ENCODE data around the gene TMEM107.

The TMEM107 gene

DNA sequence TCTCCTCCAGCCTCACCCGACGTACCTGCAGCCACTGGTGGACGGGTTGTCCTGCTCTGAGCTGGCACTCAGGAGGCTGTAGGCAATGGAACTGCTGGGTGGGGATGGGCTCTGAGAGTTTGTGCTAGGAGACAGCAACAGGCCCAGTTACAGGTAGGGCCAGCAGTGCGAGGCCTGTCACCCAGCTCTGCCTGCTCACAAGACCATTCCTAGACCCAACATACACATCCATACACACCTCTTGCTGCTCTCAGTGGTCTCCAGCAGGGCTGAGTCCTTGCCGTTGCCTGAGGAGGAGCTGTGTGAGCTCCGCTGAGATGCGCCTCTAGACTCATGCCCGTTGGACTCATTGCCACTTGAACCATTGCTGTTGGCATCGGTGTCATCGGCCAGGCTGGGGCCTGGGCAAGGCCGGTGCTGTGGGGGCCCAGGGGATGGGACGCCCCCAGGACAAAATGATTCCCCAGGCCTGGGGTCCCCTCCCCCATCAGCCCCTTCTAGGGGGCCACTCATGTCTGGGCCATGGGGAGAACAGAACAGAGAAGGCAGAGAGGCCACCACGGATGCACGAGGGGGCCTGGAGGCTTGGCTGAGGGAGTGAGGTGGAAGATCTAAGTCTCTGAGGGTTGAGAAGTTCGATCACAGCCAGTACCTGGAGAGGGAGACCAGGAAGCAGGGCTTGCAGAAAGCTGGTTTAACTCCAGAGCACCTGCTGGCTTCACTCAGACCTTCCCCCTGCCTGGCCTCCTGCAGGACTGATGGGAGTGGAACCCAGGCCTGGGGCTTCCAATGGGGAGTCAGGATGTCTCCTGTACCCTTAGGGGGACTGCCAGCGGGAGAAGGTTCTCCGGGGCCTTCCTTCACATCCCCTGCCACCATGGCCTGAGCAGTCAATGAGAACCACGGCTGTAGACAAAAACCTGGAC lies 25.7 kb downstream of the TMEM107 start:
- DNase-seq (ENCODE audit: low read depth), result peak; percentile 17

DNA sequence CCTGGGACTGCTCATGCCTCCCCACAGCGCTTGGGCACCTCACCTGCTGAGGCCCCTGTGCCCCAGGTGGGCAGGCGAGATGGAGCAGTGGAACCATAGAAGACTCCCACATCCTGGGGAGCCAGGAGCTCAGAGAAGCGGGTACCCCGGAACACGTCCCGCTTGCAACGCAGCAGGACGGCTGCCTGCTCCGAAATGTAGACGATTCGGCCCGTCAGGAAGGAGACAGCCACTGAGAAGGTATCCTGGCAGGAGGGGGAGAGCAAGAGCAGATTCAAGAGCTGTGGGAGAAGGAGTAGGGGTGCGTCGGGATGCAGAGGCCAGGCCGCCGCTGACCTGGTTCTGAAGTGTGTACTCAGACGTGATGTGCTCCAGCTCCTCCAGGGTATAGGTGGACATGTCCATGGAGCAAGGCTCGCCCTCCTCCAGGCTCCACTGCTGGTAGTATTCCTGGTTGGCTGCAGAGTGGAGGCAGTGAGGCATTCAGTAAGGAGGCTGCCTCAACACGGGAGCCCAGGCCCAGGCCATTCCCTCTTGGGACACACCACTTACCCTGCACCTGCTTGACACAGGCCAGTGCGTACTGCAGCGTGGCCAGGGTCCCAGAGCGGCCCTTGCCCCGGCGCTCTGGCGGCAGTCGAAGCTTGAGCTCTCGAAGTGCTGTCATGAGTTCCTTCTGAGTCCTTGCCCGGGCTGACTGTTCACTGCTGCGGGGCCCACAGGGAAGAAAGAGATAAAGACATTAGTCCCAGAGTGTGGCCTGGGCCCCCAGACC lies 26.6 kb downstream of the TMEM107 start:
- no peak for DNase-seq (ENCODE audit: low read depth)

DNA sequence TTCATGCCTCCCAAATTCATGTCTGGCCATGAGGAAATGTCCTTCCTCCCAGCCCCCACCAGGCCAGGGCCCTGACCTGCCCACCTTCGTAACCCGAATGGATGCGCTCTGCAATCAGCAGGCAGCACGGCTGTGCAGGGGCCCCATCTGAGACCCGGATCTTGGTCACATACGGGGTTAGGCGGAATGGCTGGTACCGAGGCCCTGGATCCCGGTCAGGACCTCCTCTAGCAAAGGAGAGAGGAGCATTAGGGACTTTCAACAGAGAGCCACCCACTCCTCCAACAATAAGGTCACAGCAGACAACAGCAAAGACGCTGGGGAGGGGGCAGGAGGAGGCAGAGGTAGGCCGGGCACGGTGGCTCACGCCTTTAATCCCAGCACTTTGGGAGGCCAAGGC lies 27.6 kb downstream of the TMEM107 start:
- DNase-seq (ENCODE audit: low read depth), result no peak

GRCh38 chr17:8147805-8148404 lies 28.3 kb downstream of the TMEM107 start:
- no peak for DNase-seq (ENCODE audit: low read depth)

- DNase-seq (ENCODE audit: low read depth), result no peak
Measured at GRCh38 chr17:8147141-8147804, 28.9 kb downstream of the TMEM107 start.

DNA sequence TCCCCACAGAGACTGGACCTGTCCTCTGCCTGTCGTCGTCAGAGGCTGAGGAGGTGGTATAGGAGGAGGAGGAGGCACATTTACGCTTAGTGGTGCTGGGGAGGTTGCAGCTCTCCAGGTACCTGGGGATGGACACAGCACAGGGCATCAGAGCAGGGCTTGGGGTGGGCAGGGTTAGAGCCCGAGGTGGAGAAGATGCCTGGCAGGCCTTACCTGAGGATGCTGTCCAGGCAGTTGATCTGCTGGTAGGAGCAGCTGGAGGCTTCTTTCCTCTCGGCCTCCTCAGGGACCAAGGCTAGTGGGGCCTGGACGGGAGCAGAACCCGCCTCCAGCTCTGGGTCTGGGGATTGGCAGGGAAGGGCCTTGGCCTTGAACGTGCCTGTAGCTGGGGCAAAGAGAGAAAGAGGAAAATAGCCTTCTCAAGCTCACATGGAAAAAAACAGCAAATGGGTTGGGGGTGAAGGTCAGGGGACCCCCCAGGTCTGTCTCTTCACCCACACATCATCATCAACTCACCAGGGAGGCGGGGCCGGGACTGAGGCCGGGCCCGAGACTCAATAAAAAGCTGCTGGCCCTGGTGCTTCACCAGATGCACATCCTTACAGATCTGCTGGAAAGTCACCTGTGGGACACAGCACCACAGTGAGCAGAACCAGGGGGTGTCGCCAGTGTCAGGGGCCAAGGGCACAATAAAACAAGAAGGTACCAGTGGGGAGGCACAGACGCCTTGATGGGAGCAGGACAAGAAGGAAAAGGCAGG lies 29.6 kb downstream of the TMEM107 start:
- no peak for DNase-seq (ENCODE audit: low read depth)

DNA sequence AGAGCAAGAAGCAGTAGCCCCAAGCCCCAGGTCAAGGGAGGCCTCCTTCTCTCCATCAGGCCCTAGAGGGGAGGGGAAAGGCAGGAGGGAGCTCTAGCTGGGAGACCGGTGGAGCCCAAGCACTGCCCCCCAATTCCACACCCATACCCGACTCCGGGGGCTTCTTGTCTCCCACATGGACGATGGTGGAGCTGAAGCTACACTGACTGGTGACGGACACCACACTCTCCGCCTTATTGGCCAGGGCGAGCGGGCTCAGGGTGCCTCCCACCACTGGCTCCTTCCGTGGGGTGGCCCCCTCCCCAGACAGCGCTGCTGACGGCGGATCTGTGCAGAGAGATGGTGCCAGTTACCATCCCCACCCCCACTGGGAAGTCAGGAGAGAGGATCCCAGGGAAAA lies 30.4 kb downstream of the TMEM107 start:
- no peak for DNase-seq (ENCODE audit: low read depth)

DNA sequence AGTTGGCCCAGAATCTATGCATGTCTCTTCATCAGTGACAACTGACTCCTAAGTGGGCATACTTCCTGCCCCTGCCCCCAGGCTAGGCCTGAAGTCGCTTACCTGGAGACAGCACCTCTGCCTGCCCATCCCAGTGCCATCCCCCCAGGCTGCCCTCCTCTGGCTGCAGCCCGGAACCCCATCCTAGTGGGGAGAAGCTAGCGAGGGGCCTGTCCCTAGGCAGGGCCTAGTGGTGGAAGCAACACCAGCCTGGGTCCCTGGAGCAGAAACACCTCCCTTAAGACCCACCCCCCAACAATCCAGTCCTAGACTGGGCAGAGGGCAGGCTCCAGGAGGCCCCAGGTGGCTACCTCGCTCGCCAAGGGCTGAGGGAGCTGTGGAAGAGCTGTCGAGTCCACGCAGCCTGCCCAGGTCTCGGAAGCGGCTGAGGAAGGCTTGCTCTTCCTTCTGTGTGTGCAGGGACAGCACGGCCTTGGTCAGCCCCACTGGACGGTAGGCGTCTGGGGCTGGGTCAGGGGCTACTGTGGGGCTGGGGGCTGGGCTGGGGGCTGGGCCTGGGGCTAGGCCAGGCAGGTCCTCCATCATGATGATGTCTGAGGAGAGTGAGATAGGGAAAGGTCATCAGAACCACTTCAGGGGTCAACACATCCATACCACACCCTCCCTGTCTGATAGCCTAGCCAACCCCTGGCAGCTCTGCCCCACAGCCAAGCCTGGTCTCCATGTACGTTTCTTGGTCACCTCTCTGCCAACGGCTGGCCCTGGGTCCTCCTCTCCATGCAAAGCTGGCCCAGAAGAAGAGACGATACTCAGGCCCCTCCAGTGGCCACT lies 31.6 kb downstream of the TMEM107 start:
- DNase-seq (ENCODE audit: low read depth), result no peak

GRCh38 chr17:8143581-8144400 lies 32.4 kb downstream of the TMEM107 start:
- DNase-seq (ENCODE audit: low read depth), result no peak

DNA sequence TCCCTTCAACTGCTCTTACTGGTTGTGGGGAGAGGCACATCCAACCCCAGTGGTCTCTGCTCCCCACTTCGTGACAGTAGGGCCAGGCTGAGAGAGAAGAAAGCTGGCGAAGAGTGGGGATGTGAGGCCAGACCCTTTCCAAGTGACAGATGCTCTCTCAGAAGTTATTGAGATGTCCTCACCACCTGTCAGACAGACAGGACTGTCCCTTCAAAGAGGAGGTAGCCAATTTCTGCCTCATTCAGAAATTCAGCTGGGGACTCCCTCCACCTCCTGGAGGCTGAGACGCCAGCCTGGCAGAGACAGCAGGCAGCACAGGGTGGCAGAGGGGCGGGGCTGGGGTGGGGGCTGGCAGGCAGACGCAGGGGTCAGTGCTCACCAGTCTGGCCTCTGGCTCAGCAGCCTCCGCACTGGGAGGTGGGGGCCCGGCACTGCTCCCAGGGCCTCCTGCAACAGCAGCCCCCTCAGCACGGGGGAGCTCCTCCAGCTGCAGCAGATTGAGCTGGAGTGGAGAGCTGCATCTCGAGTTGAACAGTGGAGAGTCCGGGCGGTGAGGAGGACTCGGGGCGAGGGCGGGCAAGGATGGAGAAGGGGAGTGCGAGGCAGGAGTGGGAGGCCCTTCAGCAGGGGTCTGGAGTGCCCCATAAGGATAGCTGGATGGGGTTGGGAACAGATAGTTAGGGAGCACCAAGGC lies 33.1 kb downstream of the TMEM107 start:
- no peak for DNase-seq (ENCODE audit: low read depth)

GRCh38 chr17:8142158-8142886 lies 33.9 kb downstream of the TMEM107 start:
- no peak for DNase-seq (ENCODE audit: low read depth)

DNA sequence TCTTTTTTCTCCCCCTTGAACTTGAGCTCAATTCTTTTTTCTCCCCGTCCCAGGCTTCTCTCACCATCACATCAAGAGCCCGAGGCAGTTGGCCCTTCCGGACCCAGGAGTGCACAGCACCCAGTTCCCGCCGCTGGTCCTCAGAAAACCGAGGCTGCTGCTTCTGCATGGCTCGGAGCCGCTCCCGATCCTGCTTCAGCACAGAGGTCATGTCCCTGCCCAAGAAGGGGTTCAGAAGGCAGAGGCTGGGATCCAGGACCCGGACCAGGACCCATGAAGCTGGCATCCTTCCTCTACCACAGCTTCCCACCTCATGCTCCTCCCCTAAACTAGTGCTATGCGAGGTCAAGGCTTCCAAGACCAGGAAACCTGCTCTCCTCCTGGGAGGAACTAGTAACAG lies 34.4 kb downstream of the TMEM107 start:
- DNase-seq (ENCODE audit: low read depth), result no peak

DNA sequence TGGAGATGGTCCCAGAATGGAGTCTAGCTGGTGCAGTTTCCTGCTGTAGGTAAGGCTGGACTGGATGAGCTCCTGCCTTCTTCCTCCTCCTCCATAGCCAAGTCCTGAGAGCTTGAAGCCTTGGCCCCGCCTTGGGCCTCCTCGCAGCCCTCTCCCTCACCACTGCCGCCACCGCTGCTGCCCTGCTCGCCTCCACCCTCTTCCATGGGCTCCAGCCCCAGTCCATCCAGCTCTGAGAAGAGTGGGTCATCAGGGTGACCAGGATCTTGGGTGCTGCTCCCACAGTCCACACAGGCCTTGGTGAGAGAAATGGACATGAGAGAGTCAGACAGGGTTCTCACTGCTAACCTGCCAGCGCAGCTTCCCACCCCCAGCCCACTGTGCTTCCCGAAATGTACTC lies 35.1 kb downstream of the TMEM107 start:
- DNase-seq (ENCODE audit: low read depth), result no peak

DNA sequence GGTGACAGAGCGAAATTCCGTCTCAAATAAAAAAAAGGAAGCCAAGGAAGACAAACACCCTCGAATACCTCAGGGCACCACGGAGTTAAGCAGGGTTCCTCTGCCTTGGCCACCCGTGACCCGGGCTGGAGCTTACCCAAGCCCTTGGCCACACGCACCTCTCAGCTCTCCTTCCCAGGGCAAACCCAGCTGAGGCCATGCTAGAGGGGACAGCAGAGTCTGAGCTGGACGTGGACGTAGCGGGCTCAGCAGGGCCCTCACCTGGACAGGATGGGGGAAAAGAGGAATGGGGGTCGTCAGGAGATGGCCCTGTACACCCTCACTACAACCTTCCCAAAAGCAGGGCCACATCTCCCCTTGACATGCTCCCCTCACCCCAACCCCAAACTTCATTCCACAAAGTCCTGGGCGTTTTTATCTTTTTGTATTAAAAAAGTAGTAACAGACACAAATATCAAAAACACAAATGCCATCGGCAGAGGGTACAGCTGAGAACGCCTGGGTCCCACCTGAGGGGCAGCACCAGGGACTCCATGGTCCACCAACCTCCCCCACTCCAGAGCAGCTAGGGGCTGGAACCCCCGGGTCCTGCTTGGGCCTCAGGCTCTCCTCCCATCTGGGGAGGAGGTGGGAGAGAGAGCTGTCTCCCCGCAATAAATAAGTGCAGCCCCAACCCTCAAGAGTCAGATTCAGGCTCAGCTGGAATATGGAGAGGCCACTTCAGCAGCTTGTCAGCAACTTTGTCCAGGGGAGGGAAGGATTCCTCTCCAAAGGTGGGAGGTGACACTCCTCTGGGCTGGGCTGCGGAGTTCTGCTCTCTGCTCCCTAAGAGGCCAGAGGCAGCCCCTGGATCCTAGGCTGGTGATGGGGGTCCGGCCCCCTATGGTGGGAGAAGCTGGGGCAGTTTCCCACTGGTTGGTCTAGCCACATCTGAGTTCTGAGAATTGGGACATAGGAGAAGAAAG lies 35.8 kb downstream of the TMEM107 start:
- no peak for DNase-seq (ENCODE audit: low read depth)

- peak; percentile 95 for DNase-seq (ENCODE audit: low read depth)
Measured at GRCh38 chr17:8138672-8139371, 37.4 kb downstream of the TMEM107 start.

DNA sequence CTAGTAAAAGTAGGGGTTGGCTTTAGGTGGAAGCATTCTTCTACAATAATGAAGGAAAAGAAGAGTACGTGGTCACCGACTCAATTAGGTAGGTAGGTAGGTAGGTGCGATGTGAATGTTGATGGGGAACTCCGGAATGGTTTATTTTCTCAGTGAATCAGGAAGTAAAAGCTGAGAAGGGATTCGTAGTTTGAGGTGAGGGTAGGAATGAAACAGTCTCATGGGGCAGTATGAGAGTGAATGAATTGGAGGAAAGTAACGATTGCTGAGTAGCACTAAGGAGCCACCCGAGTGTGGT lies 37.9 kb downstream of the TMEM107 start:
- no peak for DNase-seq (ENCODE audit: low read depth)
